Astrocyte (in vitro differentiated cells and primary cell): ENCODE results near the gene SMAD4.

Experiments used
- CTCF ChIP-seq: IDR thresholded peaks from 2 replicates; pipeline ENCODE4 v1.5.1; 2011; ENCODE audit warnings: low read depth, mild to moderate bottlenecking, inconsistent platforms, low read length, moderate library complexity; ENCODE audit not compliant: insufficient read depth
- EZH2 ChIP-seq: IDR thresholded peaks from 2 replicates; pipeline ENCODE4 v1.6.1; 2012; ENCODE audit warnings: mild to moderate bottlenecking, low read length, inconsistent platforms; ENCODE audit not compliant: insufficient read depth

- TF ChIP-seq CTCF, result no peak
- no peak for TF ChIP-seq EZH2
Measured at GRCh38 chr18:51072586-51073313, 42.7 kb downstream of the SMAD4 start.
